ENCODE measurements around the gene MYO15A.

The MYO15A gene

DNA sequence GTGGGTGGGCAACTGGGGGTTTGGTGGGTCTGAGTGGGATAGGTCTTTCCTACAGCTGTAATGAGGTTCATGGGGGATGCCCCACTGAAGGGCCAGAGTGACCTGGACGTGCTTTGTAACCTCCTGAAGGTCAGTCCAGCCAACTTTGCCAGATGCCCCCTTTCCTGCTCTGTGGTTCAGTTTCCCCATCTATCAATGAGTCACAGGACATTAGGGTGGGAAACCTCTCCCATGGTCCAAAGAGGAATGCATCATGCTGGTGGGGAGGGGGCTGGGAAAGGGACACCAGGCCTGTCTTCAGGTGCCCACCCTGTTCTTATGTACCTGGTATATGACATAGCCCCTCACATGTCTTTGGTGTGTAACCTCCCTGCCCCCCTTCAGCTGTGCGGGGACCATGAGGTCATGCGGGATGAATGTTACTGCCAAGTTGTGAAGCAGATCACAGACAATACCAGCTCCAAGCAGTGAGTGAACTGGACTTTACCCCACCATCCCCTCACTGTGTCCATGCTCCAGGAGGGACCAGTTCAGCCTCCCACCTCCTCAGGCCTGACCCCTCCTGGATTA is 51.1 kb downstream of the MYO15A start:
- DNase-seq: no peak

DNA sequence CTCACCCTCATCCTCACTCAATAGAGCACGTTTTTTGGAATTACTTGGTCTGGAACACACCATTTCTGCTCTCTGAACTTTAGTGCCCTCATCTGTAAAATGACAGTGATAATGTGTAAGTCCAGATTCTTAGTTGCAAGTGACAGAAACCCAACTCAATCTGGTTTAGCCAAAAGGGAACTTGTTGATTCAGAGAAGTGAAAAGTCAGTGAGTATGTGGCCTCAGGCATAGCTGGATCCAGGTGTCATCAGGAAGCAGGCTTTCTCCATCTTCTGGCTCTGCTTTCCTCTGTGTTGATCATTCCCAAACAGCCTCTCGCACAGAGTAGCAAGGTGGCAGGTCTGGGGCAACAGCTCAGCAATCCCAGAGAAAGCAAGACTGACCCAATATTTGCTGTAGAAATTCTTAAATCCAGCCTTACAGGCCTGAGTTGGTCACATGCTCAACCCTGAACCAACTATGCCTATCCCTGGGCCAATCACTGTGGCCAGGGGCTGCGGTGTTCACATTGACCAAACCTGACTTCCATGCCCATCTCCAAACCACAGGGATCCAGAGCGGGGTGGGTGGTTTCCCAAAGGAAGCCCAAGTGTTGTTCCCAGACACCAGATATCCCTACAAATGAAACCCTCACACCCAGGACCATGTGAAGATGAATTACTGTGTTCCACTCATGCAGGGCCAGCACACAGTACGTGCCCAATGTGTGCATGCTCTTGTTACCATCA is 51.7 kb downstream of the MYO15A start:
- no peak for DNase-seq

DNA sequence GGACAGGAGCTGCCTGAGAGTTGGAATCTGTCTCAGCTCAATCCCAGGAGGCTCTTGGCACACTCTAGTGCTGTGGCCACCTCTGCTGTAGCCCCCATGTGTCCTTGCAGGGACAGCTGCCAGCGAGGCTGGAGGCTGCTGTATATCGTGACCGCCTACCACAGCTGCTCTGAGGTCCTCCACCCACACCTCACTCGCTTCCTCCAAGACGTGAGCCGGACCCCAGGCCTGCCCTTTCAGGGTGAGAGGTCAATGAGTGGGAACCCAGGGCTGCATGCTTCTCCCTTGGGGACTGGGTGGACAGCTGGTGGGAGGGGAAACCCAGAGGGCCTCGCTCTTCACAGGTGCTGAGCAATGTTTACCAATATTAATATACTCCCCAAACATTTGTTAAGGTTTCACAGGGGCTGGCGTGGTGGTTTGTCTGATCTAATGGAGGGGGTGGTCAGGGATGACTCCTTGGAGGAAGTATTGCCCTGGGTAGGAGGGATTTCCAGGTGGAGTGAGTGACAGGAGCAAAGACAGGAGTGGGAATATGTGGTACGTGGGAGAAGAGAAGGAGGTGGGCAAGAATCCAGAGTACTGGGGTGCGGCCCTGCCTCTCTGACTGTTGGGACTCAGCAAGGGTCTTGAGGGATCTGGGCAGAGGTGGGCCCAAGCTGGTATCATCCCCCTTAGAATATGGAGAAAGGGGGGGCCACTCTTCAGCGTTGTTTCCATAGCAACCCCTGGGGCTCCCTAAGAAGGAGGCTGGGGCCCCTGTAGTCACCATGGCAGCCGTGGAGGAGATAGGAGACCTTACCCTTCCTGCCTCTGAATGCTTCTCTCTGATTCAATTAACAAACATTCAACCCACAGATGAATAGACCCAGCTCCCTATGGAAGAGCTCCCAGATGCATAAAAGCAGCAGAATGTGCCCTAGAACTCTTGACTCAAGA is 52.9 kb downstream of the MYO15A start:
- no peak for DNase-seq

DNA sequence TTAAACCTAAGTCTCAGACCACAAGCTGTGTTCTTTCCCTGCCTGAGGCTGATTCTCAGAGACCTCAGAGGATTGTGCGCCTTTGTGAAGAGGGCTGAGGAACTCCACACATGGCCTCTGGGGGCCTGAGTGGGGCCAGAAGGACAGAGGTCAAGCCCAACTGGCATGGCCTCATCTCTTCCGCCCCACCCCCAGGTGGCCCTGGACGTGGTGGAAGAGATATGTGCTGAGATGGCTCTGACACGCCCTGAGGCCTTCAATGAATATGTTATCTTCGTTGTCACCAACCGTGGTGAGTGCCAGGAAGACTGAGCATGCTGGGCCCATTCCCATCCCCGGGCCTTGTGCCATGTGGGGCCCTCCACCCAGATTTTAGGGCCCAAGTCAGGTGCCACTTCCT is 55.0 kb downstream of the MYO15A start:
- no peak for DNase-seq

DNA sequence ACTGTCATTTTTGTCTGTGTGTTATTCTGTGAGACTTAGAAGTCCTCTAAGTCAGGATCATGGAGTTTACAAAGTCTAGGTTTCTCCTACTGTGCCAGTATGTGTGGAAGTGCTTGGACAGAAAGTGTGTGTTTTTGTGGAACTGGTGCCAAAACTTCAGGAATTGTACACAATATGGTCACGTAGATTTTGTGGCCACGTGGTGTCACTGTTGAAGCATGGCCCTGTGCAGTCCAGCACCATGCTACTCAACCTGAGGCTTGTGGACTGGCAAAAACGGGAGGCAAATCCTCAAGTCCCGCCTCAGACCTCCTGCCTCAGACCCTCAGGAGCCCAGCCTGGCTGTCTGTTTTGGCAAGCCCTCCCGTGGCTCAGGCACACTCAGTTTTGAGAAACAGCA is 58.3 kb downstream of the MYO15A start:
- DNase-seq: no peak

DNA sequence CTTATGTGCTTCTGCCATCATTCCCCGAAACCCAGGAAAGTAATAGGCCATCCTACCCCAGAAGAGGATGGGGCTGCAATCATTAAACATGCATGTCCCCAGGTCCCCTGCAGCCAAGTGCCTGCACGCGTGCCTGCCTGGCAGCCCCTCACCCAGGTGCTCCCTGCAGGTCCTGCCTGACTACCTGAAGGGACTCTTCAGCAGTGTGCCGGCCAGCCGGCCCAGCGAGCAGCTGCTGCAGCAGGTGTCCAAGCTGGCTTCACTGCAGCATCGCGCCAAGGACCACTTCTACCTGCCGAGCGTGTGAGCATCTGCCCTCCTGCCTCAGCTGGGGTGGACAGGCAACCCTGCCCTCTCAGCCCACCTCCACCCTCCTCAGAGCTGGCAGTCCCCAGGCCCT is 58.9 kb downstream of the MYO15A start:
- DNase-seq: no peak

DNA sequence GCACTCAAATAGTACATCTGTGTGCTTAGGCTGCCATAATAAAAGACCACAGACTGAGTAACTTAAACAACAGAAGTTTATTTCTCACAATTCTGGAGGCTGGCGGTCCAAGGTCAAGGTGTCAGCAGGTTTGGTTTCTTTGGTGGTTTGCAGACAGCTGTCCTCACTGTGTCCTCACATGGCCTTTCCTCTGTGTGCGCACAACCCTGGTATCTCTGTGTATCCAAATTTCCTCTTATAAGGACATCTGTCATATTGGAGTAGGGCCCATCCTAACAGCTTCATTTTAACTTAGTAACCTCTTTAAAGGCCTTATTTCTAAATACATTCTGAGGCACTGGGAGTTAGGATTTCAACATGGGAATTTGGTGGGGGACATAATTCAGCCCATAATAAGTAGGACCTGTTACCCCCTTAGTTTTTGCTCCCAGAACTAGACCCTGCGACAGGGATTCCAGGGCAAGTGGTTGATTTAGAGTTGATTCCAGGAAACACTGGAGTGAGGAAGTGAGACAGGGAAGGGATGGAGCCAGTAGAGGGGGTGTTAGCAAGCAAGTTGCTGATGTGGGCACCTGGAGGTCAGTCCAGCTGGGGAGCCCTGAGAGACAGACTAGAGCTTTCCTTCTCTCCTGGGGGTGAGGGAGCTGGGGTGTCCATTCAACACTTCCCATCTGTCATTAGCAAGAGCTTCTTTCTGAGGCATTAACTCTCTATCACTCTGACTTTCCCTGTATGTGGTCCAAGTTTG is 64.1 kb downstream of the MYO15A start:
- DNase-seq: no peak

DNA sequence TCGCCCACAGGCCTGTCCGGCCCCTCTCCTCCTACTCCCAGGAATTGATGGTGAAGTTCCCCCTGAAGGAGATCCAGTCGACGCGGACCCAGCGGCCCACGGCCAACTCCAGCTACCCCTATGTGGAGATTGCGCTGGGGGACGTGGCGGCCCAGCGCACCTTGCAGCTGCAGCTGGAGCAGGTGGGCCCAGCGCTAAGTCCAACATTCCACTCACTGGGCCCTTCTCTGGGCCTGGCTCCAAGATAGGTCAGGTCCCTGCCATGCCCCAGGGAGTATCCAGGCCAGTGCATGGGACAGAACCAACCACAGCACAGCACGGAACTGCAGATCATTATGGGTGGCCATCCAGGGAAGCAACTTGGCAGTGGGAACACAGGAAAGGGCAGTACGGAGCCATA is 65.2 kb downstream of the MYO15A start:
- no peak for DNase-seq

DNA sequence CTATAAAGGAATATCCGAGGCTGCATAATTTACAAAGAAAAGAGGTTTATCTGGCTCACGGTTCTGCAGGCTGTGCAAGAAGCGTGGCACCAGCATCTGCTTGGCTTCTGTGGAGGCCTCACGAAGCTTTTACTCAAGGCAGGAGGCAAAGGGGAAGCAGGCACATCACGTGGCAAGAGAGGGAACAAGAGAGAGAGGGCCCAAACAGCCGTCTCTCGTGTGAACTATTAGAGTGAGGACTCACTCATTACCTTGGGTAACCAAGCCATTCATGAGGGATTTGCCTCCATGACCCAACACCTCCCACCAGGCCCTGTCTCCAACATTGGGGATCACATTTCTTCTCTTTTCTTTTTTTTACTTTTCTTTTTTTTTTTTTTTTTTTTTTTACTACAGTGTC is 67.6 kb downstream of the MYO15A start:
- no peak for DNase-seq

DNA sequence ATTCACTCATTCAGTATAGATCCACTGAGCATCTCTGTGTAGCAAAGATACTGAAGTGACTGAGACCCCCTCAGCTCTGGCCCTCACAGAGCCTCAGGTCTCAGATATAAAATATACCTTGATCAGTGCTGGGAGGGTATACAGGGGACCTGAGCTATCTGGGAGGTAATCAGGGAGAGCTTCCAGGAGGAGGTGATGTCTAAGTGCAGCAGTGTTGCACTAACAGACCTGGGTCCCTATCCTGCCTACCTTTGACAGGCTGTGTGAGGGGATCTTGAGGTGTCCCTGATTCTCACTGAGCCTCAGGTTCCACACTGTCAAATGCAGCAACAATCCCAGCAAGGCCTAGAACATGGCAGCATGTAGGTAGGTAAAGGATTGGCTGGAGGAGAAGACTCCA is 68.6 kb downstream of the MYO15A start:
- no peak for DNase-seq

DNA sequence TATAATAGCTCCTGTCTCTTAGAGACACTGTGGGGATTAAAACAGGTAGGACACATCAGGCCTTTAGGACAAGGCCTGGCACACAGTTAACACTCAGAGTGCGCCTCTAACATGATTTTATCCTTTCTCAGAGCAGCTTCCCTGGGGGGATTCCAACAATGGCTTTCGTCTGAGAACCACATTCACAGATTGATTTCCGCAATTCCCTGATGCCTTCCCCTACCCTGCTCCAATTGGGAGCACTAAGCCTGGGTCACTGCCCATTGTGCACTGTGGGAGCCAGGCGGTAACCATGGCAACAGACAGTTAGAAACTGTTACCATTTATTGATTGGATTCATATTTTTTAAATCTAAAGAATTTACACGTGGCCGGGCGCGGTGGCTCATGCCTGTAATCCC is 69.2 kb downstream of the MYO15A start:
- no peak for DNase-seq

DNA sequence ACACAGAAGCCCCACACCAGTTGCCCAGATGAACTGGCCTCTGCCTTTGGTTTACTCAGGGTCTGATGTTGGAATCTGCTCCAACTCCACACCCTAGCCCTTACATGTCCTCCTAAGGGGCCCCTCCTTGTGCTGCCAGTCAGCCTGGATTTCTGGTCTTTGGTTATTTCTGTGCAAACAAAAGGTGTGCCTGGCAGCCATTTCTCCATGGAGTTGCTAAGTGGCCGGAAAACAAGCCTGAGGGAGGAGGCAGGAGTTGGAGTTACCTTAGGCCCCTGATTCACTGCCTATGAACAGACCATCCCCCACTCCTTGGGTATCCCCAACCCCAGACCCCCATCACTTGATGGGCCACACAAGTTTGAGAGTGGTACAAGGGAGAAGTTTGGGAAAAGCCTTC is 70.6 kb downstream of the MYO15A start:
- no peak for DNase-seq

DNA sequence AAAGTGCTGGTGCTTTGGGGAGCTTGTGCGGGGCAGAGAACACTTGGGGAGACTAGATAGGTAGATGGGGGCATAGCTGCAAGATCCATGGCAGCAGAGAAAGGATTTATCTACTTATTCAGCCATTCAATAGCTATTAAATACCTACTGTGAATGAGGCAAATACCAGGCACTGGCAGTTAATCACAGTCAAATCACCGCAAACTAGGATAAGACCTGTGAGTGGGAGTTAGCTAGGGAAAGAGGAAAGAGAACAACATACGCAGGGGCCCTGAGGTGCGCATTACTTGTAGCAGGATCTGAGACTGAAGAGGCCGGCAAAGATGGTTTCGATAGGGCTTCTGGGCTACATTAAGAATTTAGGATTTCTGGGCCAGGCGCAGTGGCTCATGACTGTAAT is 71.2 kb downstream of the MYO15A start:
- no peak for DNase-seq

DNA sequence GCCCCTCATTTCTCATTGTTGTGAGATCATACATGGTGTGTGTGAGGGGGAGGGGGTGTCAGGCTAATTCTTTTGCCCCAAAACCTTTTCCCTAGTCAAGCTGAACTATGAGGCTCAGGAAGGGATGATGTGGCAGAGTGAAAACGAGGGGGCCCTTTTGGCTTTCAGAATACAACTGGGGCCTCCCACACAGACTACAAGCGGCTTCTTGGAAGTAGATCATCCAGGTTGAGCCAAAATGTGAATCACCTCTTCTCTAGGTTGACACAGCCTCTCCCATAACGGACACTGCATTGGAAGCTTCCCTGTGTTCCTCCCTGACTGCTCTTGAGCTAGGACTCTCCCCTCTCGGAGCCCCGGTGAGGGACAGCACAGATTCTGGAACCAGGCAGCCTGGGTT is 72.8 kb downstream of the MYO15A start:
- peak; percentile 65 for DNase-seq

DNA sequence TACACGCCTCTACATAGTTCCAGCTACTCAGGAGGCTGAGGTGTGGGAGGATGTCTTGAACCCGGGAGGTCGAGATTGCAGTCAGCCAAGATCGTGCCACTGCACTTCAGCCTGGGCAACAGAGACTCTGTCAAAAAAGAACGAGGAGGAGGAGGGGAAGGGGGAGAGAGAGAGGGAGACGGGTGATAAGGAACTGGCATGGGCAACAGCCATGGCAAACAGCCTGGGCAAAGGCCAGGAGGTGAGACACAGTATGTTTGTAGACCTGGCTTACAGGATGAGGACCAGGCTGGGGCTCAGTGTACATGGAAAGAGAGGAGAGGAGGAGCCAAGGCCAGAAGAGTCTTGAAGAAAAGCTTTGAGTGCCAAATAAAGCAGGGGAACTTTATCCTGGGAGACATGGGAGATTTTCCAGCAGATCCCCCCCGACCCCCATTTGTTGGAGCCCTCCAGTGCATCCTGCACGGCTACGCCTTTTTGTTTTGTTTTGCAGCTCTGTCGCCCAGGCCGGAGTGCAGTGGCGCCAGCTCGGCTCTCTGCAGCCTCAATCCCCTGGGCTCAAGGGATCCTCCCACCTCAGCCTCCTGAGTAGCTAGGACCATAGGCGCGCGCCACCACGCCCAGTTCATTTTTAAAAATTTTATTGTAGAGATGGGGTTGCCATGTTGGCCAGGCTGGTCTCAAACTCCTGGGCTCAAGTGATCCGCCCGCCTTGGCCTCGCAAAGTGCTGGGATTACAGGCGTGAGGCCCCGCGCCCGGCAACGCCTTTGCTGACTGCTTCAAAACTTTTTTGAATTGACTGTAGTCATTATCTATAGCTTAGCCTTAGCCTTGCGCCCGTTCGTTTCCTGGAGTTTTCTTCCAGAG is 73.8 kb downstream of the MYO15A start:
- DNase-seq: no peak

DNA sequence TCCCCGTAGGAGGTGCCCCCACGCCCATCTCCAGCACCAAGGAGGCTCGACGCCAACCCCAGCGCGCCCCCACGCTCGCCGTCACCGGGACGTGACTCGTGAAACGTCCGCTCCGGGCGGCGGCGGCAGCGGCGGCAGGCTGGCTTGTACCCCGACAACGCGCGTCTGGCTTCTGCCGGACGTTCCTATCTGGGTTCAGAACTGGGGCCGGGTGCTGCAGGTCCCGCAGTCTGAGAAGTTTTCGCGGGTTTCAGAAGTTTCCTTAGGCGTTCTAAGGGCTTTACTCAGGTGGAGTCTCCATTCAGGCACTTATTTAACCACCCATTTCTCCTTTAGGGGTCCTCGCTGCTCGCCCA is 74.4 kb downstream of the MYO15A start:
- DNase-seq: peak; percentile 88

DNA sequence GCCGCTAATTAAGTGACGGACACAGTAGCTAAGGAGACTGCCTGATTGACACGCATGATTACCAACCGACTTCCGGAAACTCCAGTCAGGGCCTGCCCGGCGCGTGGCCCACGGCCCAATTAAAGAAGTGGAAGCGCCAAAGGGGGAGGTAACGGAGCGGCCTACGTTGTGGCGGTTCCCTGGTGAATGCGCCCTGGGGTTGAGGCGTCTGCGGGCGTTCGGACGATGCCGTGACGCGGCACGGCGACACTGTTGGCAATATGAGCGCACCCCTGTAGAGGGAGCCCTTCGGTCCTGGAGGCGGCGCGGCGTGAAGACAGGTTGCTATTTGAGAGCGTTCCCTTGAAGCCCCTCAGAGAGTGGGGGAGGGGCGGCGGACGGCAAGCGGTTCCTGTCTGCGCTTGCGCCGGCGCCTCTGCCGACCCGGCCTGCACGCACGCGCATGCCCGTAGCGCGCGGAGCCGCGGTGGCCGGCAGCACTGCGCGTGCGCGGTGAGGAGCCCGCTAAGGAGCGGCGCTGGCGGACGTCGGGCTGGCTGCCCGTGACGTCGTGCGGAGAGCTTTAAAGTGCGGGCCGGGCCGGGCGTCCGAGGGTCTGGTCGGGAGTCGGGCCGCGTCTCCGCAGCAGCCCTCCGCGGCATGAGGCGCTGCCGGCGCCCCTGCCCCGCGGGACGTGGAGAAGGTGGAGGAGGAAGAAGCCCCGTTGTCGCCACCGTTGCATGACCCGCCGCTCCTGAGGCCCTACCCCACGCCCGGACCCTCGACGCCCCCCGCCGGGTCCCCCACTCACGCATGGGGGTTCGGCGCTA is 75.0 kb downstream of the MYO15A start, which contains the start of gene ALKBH5:
TSS of gene ALKBH5 (plus strand) at position 495 of the 809 bp plus-strand sequence. CDS start 416 bp downstream, outside the sequence.
- DNase-seq: peak; percentile 99

DNA sequence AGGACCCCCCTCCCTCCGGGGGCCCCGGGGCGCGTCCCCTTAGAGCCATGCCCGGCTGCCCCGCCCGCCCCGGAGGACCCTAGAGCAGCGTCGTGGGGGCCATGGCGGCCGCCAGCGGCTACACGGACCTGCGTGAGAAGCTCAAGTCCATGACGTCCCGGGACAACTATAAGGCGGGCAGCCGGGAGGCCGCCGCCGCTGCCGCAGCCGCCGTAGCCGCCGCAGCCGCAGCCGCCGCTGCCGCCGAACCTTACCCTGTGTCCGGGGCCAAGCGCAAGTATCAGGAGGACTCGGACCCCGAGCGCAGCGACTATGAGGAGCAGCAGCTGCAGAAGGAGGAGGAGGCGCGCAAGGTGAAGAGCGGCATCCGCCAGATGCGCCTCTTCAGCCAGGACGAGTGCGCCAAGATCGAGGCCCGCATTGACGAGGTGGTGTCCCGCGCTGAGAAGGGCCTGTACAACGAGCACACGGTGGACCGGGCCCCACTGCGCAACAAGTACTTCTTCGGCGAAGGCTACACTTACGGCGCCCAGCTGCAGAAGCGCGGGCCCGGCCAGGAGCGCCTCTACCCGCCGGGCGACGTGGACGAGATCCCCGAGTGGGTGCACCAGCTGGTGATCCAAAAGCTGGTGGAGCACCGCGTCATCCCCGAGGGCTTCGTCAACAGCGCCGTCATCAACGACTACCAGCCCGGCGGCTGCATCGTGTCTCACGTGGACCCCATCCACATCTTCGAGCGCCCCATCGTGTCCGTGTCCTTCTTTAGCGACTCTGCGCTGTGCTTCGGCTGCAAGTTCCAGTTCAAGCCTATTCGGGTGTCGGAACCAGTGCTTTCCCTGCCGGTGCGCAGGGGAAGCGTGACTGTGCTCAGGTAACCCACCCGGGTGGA is 75.8 kb downstream of the MYO15A start:
- peak; percentile 63 for DNase-seq

DNA sequence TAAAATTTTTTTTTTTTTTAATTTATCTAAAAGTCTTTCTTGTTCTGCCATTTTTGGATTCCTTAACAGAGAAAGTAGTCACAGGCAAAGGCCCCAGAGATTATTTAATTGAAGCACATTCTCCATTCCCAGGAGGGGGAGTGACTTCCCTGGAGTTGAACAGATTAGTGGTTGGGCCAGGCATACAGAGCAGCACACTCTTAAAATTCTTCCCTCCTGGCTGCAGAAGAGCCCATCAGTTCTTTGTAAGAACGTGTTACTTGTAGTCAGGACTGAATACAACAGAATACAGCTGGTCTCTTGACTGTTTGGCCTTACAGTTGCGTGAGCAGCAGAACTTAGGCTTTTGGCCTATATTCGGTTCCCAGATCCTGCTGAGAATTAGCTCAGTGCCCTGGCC is 76.8 kb downstream of the MYO15A start:
- DNase-seq: no peak
